Middle frontal gyrus (tissue), 1 donor: Measurements from ENCODE around the gene LITAF.
"Not testable (repeated sequence)": the region's sequence is repeated elsewhere in the genome, so short reads cannot be mapped to it uniquely, and the experiment has no call there.

ENCODE experiments used
- DNase-seq: peaks from one replicate; pipeline ENCODE4 v3.0.0-alpha.2; 2015; ENCODE audit warnings: low spot score; ENCODE audit errors: extremely low spot score

The LITAF gene

DNA sequence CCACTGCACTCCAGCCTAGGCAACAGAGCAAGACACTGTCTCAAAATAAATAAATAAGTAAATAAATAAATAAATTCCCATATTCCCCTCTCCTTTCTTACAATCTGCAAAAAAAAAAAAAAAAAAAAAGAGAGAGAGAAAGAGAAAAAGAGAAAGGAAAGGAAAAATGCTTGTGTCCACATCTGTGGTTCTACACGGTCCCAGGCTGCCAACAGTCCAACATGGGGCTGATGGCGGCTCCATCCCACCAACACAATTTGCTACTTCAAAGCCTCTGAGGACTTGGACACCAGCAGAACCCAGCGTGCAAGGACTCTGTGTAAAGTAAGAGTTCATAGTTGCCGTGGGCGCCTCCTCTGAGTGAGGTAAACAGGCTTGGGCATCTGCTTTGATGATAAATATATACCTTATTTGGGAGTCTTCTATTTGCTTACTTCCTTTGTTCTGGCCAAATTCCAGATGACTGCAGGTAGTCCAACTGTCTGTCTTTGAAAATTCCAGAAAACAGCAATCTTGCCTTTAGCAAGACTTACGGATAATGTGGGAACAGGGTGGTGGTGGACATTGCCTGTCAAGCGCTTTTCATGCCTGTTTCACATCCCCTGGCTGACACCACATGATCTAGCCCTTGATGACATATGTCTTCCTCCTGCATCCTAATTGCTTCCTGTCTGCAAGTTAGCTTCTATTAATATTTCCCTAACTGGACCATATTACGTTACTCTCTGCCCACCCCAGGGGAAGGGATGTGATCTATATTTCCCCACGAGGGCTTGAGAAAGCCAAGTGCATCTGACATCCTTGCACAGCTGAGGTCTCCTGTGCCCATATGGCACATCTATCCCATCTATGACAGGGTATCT, 10.1 kb downstream of the LITAF start:
- no peak for DNase-seq

DNA sequence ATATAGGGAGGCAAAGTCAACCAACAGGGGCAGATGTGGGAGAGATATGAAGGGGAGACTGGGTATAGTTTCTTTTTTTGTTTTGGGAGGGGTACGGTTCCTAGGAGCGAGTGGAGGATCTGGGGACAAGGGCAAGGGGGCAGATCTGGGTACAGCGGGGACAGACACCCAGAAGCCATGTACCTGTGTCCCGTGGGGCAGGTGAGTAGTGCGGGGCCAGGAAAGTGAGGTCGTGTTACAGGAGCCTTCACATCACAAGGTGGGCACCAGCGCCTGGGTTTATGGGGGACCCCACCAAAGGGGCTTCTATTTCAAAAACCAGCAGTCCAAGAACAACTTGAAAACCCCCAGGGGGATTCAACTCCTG, 11.5 kb downstream of the LITAF start:
- DNase-seq = no peak

DNA sequence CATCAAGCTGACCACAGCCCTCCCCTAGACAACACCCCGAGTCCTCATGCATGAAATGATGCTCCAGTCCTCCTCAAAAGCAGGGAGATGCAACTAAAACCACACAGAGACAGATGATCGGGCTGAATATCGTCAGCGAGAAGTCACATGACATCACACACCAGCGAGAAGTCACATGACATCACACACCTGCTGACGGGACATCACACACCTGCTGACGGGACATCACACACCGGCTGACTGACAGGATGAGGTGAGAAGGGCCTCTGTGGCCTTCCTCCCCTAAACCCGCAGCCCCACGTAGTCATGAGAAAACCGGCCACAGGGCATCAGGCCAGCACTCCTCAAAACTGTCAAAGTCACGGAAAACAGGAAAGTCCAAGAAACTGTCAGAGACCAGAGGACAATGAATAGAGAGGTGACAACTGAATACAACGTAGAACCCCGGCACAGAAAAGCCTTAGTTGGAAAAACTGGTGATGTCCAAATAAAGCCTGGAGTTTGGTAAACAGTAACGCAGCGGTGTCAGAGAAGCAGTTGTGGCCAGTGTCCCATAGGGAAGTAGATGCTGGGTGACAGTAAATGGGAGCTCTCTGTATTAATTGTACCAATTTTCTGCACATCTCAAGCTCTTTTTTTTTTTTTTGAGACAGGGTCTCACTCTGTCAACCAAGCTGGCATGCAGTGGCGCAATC, 14.3 kb downstream of the LITAF start:
- no peak for DNase-seq

DNA sequence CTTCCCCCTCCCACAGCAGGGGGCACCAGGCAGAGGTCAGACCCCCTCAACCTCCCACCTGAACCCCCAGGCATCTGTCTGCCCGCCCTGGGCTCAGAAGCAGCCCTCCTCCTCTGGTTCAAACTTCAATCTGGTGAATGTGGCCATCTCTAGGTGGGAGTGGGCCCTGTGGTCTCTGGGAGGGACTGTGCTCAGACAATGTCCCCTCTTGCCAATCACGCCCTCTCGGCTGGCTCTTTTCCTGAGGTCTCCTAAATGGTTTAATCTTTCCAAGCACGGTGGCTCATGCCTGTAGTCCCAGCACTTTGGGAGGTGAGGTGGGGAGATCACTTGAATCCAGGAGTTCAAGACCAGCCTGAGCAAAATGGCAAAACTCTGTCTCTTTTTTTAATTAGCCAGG, 15.2 kb downstream of the LITAF start:
- DNase-seq = no peak

DNA sequence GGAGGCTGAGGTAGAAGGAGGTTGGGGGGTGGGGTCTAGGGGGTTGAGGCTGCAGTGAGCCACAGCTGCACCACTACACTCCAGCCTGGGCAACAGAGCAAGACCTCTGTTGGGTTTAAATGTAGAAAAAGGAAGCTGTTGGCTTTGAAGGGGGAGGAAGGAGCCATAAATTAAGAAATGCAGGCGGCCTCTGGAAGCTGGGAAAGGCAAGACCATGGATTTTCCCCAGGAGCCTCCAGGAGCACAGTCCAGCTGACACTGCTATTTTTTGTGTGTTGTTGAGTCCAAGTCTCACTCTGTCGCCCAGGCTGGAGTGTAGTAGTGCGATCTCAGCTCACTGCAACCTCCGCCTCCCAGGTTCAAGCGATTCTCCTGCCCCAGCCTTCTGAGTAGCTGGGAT, 15.9 kb downstream of the LITAF start:
- no peak for DNase-seq

DNA sequence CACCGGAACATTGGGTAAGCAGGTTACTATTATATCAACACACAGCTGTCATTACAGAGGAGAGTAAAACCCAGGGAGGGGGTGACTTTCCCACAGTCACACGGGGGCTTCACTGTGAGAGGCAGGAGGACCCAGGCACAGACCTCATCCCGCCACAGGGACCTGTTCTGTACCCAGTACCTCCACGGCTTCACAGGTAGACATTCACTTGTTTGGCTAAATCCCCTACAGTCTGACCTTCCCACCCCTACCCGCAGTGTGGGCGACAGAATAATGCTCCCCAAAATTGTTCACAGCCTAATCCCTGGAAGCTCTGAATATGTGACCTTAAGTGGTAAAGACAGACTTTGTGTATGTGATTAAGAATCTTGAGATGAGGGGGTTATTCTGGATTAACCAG, 16.5 kb downstream of the LITAF start:
- DNase-seq = no peak

DNA sequence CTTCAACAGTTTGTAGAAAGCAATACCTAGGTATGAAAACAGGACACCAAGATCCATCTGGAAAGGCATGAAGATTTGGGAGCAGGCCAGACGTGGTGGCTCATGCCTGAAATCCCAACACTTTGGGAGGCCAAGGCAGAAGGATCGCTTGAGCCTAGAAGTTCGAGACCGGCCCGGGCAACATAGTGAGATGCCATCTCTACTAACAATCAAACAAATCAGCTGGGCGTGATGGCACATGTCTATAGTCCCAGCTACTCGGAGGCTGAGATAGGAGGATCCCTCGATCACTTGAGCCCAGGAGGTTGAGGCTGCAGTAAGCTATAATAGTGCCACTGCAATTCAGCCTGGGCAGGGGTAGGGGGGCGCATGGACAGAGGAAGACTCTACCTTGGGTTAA, 20.3 kb downstream of the LITAF start:
- DNase-seq = no peak

DNA sequence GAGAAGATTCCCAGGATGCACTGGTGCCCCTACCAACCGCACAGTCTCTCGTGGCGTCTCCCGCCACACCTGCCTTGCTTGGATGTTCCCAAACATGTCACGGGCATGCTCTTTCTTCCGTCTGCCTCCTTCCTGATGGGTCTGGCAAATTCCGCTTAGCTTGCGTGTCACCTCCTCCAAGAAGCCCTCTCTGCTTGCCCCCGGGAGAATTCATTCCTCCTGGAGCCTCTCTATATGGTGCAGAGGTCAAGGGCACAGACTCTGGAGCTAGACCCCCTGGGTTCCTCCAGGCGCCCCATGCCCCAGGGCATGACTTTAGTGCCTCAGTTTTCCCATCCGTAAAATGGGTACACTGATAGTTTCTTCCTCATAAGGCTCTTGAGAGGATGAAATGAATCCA, 21.1 kb downstream of the LITAF start:
- no peak for DNase-seq

DNA sequence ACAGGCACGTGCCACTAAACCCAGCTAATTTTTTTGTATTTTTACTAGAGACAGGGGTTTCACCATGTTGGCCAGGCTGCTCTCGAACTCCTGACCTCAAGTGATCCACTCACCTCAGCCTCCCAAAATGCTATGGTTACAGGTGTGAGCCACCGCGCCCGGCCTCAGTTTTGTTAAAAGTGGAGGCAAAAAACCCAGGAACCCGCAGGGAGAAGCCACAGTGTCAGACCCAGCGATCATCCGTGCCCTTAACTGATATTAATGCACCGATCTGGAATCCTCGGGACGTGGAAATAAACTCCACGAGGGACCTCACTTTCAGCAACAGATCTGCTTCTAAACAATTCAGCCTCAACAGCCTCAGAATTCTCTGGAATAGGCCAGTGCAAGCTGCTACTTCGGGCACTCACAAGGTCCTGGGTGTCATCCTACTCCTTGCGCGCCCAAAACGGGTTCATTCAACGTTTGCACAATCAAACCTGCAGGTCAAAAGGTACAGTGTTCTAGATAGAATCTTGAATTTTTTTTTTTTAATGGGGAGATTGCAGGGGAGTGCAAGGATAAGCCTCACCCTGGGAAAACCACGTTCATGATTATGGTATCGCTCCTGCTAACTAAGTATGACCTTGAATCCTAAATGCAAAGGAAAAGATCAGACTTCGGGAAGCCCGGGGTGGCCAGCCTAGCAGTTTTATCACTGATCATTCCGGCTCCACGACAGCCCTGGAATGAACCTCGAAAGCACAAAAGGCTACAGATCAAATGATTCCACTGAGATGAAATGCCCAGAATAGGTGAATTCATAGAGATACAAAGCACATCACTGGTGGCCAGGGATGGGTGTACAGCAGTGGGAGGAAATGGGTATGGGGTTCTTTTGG, 22.4 kb downstream of the LITAF start:
- no peak for DNase-seq

DNA sequence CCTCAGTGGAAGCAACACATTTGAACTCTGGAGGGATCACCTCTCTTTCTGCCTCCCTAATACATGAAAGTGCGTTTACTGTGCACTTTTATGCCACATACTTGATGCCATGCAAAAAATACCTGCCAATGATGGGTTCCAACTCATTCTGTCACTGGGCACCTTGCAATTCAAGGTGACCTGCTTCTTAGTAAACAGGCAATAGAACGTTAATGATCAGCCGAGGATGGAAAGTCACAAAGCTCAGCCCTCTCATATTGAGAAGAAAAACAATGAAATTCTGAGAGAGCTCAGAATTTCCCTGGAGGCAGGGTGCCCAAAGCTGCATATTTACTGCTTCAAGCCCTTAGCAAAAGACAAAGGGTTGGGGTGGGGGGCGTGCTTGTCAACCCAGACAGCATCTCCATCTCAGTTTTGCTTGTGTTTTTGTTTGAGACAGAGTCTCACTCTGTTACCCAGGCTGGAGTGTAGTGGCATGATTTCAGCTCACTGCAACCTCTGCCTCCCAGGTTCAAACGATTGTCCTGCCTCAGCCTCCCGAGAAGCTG, 23.2 kb downstream of the LITAF start:
- DNase-seq = no peak

DNA sequence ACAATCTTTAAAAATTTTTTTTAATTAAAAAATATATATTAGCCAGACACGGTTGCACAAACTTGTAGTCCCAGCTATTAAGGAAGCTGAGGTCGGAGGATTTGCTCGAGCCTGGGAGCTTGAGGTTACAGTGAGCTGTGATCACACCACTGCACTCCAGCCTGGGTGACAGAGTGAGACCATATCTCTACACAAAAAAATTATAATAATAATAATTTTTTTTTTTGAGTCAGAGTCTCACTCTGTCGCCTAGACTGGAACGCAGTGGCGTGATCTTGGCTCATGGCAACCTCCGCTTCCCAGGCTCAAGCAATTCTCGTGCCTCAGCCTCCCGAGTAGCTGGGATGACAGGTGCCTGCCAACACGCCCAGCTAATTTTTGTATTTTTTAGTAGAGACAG, 23.8 kb downstream of the LITAF start:
- no peak for DNase-seq

DNA sequence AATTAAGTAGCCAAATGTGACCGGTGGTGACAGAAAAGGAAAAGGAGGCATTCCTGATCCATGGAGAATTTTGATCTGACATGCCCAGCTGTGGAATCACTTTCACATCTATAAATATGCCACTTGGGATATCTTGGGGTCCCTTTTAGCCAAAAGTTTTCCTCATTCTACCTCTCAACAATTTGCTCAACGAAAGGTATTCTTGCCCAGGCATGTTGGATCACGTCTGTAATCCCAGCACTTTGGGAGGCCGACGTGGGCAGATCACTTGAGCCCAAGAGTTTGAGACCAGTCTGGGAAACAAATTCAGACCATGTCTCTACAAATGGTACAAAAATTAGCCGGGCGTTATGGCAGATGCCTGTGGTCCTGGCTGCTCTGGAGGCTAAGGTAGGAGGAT, 24.3 kb downstream of the LITAF start:
- no peak for DNase-seq

DNA sequence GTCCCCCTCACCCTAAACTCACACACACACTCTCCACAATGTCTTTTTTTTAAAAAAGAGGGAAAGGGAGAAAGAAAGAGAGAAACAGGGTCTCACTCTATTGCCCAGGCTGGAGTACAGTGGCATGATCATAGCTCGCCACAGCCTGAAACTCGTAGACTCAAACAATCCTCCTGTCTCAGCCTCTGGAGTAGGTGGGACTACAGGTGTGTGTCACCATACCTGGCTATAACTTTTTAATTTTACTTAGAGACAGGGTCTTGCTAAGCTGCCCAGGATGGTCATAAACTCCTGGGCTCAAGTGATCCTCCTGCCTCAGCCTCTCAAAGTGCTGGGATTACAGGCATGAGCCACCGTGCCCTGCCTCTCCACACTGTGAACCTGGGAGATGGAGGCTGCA, 24.9 kb downstream of the LITAF start:
- no peak for DNase-seq

DNA sequence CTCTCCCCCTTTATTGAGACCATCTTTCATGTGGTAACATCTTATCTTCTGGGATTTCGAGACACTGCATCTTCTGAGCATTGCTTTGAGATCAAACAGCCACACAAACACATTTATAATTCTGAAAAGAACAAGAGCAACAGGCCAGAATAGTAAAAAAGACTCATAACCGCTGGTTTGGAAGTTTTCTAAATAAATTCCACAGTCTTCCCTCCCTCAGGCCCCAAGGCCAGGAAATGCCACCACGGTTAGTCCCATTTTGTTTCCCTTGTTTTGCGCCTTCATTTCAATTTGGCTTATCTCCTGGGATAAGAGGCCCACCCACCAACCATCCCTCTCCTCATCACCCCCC, 25.3 kb downstream of the LITAF start:
- DNase-seq = no peak

DNA sequence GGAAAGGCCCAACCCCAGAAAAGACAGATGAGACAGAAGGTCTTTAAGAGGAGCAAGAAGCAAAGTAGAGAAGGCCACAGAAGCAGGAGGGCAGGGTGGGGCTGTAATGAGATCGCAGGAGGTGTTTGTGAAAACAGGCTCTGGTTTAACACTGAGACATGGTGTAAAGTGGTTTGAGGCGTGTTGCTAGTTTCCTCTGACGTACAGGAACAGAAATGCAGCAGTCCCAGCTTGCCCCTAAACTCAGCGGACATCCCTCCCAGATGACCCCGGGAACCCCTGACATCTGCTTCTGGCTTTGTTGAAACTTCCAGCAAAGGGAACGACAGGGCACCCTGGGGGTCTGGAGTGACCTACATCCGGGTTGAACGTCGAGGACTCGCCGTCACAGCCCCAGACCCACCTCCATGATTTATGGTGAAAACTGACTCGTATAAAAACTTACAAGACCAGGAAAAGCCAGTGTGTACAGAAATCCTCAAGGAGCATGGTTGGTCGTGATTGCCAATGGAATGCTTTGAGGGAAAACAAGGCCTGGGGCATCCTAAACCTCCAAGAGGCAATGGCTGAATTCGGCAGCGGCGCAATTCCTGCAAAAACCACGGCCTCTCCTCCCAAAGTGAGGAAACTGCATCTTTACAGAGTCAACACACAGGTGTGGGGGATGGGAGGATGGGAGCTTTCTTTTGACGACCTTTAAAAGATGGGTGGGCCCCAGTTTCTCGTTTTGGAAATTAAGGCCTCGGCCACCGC, 25.8 kb downstream of the LITAF start:
- DNase-seq = no peak

DNA sequence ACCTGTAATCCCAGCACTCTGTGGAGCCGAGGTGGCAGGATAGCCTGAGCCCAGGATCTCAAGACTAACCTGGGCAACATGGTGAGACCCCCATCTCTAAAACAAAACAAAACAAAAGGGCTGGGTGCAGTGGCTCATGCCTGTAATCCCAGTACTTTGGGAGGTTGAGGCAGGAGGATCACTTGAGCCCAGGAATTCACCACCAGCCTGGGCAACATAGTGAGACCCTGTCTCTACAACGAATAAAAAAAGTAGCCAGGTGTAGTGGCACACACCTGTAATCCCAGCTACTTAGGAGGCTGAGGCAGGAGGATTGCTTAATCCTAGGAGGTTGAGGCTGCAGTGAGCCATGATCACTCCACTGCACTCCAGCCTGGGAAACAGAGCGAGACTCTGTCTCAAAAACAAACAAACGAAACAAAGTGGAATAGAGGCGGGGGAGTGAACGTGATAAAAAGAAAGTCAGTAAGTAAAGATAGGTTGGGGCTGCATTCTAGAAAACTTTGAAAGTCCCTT, 28.4 kb downstream of the LITAF start:
- DNase-seq = not testable (repeated sequence)

DNA sequence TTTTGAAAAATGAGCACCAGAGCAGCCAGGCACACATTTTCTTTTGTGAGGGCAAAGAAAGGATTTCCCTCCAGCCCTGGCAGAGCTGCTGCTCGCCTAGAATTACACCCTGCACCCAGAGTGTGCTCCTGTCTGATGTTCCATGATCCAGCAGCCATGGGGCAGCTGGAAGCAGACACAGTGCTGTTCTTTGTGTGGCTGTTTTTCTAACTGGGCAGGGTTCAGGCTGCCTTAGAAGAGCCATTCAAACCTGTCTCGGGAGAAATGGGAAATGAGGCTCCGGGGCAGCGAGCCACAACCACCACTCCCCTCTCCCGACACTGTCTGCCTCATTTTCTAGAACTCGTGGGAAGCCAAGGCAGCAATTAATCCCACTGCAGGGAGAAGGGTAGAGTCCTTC, 28.9 kb downstream of the LITAF start:
- DNase-seq = peak; percentile 36

DNA sequence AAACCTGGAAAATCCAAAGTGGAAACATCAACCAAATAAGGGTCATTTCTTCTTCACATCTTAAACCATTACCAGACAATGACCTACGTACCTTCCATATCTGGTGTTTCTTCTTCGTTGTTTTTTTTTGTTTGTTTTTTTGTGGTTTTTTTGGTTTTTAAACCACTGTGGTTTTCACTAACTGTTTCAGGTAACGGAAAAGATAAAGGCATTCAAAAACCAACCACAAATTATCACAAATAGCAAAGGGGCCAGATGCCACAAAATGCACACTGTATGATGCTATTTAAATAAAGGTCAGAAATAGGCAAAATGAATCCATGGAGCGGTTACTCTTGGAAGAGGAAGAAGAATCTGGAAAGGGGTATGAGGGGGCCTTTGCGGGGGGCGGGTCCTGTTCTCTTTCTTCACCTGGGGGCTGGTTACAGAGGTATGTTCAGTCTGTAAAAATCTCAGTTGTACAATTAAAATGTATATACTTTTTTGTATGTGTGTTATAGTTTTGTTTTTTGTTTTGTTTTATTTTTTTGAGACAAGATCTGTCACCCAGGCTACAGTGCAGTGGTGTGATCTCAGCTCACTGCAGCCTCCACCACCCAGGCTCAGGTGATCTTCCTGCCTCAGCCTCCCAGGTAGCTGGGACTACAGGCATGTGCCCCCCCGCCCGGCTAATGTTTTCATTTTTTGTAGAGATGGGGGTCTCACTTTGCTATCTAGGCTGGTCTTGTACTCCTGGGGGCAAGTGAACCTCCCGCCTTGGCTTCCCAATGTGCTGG, 29.6 kb downstream of the LITAF start:
- no peak for DNase-seq

DNA sequence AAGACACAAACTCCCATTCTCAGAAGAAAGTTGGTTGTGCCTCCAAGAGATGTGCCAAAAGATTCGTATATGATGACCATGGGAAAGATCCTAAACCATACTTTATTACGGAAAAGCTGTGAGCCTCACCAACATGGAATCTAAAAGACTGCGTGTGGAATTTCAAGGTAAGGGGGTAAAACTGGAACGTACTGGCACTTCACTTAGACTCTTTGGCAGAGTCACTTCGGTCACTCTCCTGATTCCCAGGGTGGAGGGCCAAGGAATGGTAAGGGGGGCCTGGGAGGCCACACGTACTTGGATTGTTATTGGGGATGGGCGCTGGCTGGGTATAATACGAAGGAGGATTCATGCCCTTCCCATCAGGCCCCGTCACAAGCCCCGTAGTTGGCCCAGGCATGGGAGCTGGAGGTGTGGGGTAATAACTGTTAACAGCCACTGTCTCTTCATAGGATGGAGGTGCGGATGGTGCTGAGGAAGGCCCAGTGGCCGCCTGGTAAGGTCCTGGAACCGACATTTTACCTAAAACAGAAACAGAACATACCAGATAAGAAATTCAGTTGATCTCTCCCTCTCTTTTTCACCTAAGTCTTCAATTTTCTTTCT, 30.4 kb downstream of the LITAF start:
- DNase-seq = no peak

DNA sequence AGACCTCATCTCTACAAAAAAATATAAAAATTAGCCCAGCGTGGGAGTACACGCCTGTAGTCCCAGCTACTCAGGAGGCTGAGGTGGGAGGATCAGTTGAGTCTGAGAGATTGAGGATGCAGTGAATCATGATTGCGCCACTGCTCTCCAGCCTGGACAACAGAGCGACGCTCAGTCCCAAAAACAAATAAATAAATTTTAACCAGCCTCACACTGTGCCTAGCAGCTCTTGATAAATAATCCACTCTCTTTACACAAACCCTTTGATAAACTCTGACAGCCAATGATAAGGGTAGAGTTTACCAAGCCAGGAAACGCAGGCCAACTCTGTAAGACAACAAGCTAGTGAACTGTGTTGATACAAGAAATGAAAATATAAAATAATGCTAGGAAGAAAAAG, 32.7 kb downstream of the LITAF start:
- DNase-seq = no peak
